GM12873 (cell line): ENCODE measurements around the gene CD81.
A peak's percentile ranks its signal among the peaks of the same experiment; 100 is the strongest.

Experiments used
- TF ChIP-seq, protein P1 (sequence below): IDR thresholded peaks from 2 replicates; pipeline ENCODE4 v1.5.1; 2012; ENCODE audit warnings: low read depth, mild to moderate bottlenecking, moderate library complexity, low read length, control low read depth; ENCODE audit not compliant: insufficient read depth; ENCODE audit errors: missing control alignments

CD81 gene, protein sequence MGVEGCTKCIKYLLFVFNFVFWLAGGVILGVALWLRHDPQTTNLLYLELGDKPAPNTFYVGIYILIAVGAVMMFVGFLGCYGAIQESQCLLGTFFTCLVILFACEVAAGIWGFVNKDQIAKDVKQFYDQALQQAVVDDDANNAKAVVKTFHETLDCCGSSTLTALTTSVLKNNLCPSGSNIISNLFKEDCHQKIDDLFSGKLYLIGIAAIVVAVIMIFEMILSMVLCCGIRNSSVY

DNA sequence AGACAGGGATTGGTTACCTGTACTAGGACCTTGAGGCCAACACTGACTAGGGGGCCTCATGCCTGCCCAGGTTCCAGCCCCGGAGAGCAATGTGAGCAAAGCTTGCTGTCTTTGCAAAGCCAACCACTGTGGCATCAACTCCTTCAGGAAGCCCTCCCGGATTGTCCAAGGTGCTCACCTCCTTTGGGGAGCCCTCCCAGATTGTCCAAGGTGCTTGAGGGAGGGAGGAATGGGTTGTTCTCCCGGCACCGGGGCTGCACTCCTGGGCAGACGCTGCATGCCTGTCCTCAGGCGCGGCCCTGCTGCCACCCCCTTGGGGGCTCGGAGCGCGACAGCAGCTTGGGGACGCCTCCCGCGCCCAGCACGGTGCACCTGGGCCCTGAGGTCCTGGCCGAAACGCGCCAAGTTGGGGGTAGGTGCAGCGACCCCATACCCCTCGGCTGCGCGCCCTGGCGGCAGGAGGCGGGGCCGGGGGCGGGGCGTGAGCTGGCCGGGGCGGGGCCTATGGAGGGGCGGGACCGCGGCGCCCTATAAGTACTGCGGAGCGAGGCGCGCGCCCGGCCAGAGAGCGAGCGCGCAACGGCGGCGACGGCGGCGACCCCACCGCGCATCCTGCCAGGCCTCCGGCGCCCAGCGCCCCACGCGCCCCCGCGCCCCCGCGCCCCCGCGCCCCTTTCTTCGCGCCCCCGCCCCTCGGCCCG lies at the start of gene CD81:
CD81 (plus strand) TSS at position 560 of the 701 bp plus-strand sequence. CDS start 240 bp downstream, outside the sequence.
- TF ChIP-seq, protein P1, sequence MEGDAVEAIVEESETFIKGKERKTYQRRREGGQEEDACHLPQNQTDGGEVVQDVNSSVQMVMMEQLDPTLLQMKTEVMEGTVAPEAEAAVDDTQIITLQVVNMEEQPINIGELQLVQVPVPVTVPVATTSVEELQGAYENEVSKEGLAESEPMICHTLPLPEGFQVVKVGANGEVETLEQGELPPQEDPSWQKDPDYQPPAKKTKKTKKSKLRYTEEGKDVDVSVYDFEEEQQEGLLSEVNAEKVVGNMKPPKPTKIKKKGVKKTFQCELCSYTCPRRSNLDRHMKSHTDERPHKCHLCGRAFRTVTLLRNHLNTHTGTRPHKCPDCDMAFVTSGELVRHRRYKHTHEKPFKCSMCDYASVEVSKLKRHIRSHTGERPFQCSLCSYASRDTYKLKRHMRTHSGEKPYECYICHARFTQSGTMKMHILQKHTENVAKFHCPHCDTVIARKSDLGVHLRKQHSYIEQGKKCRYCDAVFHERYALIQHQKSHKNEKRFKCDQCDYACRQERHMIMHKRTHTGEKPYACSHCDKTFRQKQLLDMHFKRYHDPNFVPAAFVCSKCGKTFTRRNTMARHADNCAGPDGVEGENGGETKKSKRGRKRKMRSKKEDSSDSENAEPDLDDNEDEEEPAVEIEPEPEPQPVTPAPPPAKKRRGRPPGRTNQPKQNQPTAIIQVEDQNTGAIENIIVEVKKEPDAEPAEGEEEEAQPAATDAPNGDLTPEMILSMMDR, result no peak

DNA sequence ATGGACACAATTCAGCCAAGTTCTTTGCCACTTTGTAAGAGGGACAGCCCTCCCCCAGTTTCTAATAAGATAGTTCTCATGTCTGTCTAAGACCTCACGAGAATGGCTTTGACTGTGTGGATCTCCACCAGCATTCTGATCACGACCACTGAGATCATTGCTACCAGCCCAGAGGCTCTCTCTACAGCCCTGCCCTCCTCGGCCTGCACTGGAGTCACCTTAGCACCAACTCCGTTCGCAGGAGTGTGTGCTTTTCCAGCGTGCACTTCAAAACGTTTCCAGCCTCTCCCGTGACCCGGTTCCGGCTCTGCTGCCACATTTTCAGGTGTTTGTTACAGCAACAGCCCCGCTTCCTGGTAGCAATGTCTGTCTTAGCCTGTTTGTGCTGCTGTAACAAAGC lies 49.1 kb upstream of the CD81 start:
- TF ChIP-seq, protein P1, result no peak

DNA sequence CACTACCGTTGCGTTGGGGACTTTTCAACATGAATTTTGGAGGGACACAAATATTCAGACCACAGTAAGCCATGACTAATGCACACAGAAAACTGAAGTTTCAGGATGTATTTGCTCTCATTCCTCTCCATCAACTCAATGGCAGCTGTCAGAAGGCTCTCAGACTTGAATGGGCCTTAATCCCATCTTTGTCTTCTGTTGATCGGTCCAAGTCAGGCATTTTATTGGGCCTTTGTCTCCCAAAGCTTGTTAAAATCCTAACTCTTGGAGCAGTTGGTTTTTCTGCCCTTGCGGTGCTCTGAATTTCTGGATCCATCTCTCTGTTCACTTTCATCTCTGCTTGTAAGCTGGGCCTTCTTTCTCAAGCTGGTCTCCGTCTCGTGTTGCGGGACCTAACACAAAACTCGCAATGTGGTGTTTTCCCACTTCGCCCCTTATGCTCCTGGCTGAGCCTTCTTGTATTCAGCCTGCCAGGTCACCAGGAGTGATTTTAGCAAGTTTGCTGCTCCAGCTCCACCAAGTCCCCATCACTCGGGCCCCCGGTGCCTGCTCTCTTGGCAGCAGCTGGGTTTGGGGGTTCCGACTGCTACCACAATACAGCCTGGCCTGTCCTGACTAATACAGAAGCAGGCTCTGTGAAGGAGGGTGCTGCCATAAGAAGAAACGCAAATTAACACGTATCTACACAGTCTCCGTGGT lies 48.3 kb upstream of the CD81 start:
- TF ChIP-seq, protein P1, result no peak

DNA sequence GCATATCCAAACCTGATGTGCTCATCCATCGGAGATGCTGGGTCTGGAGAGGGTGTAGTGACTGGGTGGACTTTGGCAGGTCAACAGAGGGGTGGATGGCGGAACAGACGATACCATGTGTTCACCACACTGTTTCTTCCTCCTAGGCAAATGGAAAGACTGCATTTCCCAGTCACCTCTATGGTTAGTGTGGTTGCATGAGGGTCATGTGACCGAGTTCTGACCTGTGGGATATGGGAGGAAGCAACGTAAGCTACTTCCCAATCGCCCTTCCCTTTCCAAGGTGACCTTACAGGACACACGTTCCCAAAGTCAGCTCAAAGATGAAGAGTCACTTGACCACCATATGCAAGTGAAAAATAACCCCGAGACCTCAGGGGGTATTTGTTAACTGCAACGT lies 47.6 kb upstream of the CD81 start:
- TF ChIP-seq, protein P1, result no peak

DNA sequence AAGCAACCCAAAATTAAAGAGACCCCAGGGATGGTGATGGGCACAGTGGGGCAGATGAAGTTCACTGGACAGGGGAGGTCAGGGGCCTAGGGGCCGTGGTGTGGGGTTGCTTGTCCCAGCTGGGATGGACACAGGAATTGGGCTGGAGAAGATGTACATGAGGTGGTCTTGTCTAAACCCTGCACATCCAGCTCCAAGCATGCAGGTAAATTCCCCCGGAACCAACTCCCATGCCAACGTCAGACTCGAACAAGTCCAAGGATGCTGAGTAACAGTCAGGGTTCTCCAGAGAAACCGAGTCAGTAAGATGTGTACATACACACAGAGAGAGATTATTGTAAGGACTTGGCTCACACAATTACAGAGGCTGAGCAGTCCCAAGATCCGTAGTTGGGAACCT lies 46.4 kb upstream of the CD81 start:
- TF ChIP-seq, protein P1, result no peak

DNA sequence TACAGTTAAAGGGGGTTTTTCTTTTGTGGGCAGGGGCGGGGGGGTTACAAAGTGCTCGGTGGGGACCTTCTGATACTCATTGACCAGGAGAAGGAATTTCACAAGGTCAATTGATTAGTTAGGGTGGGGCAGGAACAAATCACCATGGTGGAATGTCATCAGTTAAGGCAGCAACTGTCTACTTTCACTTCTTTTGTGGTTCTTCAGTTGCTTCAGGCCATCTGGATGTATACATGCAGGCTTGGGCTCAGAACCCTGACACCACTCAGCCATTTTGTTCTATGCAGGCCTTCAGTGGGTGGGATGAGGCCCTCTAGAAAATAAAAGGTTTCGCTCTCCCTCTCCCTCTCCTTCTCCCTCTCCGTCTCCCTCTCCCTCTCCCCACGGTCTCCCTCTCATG lies 45.7 kb upstream of the CD81 start:
- TF ChIP-seq, protein P1, result no peak

DNA sequence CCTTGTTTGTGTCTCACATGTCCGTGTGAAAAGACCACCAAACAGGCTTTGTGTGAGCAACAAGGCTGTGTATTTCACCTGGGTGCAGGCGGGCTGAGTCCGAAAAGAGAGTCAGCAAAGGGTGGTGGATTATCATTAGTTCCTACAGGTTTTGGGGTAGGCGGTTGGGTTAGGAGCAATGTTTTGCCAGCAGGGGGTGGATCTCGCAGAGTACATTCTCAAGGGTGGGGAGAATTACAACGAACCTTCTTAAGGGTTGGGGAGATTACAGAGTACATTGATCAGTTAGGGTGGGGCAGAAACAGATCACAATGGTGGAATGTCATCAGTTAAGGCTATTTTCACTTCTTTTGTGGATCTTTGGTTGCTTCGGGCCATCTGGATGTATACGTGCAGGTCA lies 38.4 kb upstream of the CD81 start:
- TF ChIP-seq, protein P1, result peak; percentile 26
